Fibroblast of lung (primary cell): ENCODE results near the gene BEND2.

Experiments used
- CTCF ChIP-seq, 2 donors: IDR thresholded peaks in 1 of 2; conservative IDR thresholded peaks in 1 of 2; 1 replicate in 1 of 2; 2 replicates in 1 of 2; pipeline ENCODE4 v1.5.1; 2011 to 2012; ENCODE audit warnings: low read length in 2 of 2, control low read depth in 1 of 2, inconsistent platforms in 1 of 2, low read depth in 1 of 2, mild to moderate bottlenecking in 1 of 2
- EZH2 ChIP-seq: IDR thresholded peaks from 2 replicates; pipeline ENCODE4 v1.5.1; 2012; ENCODE audit warnings: low read length, control low read depth, mild to moderate bottlenecking; ENCODE audit errors: missing control alignments

- TF ChIP-seq CTCF (conservative IDR thresholded peaks at IDR 0.05 in 1 of 2, IDR thresholded peaks at IDR 0.05 in 1 of 2; ENCODE audit: low read depth in 1 of 2, low read length in 2 of 2): no peak
- TF ChIP-seq EZH2: no peak
Observed at GRCh38 chrX:18194688-18195087, 26.0 kb downstream of the BEND2 start.
